HG03139 (cell line): ENCODE data around the gene DYNC1LI1.
"Not testable (repeated sequence)": the region's sequence is repeated elsewhere in the genome, so short reads cannot be mapped to it uniquely, and the experiment has no call there.

Experiments used
- ATAC-seq: cut with Tn5 transposase; IDR thresholded peaks from one replicate; pipeline ENCODE4 v1.9.1; 2021; ENCODE audit not compliant: unreplicated experiment

DYNC1LI1 gene

DNA sequence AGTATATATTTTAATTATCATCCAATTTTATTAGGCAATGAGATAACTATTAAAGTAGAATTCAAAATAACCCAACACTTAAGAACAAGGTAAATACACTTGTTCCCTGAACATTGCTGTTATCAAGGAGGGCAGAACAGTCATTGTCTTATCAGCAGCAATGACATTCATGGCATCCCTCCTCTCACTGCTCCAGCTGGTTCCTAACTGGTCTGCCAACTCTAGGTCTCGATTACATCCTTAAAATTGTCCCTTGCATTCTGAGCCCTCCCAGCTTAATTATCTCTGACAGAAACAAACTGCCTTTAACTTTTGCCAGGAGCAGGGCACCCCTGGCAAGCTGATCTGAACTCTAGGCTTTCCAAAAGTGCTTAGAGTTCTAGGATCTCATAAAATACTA is 14.0 kb upstream of the DYNC1LI1 start:
- ATAC-seq, result no peak

DNA sequence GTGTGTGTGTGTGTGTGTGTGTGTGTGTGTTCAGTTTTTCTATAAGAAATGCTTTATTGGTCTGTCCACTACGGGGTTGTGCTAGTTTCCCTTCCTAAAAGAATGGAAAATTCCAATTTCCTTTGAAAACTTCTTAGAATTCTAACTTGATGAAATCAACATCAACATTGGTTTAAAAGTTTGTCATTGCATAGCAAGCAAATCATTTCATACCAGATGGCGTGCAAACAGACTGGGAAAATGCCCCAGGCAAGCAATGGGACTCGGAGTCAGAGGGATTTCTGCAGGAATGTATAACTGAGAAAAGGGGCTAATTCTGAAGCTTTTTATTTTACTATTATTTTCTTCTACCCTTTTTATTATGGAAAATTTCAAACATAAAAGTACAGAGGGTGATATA is 13.1 kb upstream of the DYNC1LI1 start:
- ATAC-seq, result no peak

DNA sequence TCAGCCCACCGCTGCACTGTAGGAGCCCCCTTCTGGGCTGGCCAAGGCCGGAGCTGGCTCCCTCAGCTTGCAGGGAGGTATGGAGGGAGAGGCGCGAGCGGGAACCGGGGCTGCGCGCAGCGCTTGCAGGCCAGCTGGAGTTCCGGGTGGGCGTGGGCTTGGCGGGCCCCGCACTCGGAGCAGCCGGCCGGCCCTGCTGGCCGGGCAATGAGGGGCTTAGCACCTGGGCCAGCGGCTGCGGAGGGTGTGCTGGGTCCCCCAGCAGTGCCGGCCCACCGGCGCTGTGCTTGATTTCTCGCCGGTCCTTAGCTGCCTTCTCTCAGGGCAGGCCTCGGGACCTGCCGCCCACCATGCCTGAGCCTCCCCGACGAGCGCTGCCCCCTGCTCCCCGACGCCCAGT is 8.0 kb upstream of the DYNC1LI1 start:
- ATAC-seq, result not testable (repeated sequence)

DNA sequence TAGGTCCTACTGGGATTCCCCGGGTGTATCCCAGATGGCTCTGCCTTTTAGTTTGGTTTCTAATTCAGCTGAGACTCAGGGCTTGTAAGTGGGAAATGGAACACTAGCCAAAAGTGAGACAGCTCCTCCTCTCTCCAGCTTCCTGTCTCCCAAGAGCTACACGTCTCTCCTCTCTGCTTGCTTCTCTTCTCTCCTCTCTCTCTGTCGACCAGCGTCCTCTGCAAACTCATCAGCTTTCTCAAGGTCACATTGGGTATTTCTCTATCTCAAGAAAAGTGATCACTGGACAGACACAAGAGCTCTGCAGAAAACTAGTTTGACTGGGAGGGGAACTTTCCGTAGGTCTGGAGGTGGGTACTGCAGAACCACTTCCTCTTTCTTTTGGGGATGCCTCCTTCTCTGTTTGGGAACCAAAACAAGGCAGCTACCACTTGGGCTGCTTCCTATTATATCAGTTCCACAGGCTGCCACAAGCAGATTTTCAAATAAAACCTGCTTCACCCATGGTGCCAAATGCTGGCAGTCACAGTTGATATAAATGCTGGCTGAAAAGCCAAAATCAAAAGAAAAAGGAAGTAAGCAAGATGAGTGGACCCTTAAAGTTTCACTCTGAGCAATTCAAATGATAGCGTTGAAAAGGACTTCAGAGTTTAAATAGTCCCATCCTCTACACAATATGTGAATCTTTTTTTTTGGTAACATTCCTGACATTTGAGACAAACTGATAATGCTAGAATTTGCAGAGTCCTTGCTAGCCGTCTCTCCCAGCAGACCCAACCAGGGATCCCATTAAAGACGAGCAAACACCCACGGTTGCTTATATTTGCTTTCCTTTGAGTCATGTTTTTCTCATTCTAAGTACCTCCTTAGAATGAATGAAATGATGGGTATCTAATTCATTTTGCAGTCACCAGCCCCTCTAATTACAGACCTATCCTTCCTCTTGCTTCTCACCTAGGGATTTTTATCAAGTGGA is 7.2 kb upstream of the DYNC1LI1 start:
- ATAC-seq, result peak; percentile 83

DNA sequence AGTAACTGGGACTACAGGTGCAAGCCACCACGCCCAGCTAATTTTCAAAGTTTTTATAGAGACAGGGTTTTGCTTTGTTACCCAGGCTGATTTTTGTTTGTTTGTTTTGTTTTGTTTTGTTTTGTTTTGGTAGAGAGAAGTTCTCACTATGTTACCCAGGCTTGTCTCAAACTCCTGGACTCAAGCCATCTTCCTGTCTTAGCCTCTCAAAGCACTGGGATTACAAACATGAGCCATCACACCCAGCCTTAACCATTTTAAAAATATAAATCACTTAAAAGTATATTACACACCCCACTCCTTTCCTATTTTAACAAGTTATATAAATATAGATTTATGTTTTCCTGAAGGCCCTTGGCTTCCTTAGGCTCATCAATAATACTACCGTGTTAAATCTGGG is 6.5 kb upstream of the DYNC1LI1 start:
- ATAC-seq, result no peak

DNA sequence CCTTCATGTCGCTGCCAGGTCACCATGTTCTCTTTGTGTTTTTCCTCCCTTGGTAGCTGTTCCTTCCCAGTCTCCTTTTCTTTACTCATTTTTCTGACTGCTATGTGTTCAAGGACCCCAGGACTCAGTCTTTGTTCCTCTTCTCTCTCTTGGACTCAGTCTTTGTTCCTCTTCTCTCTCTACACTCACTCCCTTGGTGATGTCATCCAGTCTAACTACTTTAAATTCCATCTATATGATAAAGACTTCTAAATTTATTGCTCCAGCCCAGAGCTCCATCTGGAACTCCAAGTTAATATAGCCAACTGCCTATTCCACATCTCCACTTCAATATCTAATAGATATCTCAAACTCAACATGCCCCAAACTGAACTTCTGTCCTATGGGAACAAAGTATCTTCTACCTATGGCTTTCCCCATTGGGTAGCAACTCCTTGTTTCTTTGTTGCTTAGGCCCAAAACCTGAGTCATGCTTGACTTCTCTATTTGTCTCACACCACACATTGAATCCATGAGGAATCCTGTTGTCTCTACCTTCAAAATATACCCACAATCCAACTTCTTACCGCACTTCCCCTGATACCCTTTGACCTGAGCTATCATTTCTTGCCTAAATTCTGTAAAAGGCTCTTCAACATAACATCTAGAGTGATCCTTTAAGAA is 4.9 kb upstream of the DYNC1LI1 start:
- ATAC-seq, result no peak

DNA sequence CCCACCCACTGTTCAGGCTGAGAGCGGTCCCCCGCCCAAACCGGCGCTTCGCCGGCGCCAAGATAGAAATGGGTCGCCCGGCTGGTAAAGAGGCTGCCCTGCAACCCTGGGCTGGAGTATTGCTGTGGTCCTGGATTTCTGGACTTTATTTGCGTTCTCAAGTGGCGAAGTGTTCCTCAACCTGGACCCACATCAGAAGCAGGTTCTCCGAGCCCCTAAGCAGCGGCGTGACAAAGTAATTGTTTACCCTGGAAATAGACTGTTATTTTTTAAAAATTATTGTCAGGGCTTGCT is 481 bp upstream of the DYNC1LI1 start:
- peak; percentile 31 for ATAC-seq

DNA sequence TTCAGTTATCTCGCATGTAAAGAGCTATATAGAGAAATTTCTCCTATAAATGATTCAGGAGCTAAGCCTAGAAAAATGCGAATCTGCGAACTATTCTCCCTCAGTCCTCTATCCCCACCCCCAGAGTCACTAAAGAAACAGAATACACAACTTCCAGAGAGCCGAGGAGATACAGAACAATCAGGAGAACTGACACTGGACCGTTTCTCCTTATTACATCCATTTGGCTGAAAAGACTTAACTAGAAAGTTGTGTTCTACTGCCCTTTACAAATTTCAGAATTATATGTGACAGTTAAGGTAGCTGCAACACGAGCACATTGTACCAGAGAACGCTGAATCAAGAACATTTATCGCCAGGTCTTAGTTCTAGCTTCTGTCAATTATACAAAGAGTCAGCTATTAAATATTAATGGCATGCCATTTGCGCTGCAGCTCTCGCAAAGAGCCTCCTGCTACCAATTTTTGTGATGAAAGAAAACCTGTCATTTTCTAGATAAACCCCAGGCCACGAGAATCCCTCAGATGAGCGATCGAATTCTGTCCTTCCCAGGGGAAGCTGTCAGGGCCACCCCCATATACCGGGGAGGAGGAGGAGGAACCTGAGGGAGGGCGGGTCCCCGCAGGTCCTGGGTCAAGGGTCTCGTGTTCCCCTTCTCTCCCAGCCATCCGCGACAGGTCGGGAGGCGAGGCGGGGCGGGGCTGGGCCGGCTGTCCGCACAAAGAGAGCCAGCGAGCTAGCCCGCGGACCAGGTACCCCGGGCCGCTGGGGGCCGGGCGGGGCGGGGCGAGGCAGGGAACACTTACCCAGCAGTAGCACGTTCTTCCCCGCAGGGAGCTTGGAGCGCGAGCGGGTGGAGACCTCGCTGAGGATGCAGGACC is 878 bp downstream of the DYNC1LI1 start:
- ATAC-seq, result peak; percentile 39

DNA sequence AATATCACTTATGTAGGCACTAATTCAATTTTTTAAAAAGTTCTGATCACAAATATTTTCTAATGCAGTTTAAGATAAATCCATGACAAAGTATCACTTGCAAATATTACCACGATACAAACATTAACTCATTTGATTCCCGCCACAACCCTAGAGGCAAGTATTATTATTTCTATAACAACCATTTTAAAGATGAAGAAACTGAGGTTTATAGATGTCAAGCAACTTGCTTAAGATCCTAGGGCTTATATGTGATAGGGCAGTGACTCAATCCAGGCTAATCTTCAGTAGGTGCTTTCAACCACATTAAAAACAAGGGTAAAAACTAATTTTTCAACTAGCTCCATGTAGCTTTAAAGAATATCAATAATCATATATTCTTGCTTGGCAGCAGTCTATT is 1.7 kb downstream of the DYNC1LI1 start:
- ATAC-seq, result no peak

DNA sequence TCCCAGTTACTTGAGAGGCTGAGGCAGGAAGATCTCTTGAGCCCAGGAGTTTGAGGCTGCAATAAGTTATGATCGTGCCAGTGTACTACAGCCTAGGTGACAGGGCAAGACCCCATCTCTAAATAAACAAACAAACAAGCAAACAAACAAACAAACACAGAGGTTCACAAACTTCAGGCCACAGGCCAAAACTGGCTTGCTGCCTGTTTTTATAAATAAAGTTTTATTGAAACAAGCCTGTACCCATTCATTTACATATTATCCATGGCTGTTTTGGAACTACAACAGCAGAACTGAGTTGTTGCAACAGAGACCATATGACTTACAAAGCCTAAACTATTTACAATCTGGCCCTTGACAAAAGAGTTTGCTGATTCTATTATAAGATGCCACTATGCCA is 6.5 kb downstream of the DYNC1LI1 start:
- no peak for ATAC-seq

DNA sequence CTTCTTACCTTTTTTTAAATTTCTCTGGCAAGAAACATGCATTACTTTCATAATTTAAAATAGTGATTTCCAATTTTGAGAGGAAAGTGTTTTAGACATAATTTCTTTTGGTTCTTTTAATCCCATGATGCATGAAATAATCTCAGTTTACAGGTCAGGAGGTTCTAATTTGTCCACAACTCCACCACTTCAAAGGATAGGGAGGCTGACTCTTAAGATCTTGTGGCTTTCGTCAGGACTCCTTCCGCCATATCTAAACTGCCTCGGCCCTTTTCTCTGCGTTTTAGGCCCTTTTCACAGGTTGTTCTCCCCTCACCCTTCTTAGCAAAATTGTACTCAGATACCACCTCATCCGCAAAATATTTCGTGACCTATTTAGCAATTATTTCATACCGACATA is 8.0 kb downstream of the DYNC1LI1 start:
- no peak for ATAC-seq

DNA sequence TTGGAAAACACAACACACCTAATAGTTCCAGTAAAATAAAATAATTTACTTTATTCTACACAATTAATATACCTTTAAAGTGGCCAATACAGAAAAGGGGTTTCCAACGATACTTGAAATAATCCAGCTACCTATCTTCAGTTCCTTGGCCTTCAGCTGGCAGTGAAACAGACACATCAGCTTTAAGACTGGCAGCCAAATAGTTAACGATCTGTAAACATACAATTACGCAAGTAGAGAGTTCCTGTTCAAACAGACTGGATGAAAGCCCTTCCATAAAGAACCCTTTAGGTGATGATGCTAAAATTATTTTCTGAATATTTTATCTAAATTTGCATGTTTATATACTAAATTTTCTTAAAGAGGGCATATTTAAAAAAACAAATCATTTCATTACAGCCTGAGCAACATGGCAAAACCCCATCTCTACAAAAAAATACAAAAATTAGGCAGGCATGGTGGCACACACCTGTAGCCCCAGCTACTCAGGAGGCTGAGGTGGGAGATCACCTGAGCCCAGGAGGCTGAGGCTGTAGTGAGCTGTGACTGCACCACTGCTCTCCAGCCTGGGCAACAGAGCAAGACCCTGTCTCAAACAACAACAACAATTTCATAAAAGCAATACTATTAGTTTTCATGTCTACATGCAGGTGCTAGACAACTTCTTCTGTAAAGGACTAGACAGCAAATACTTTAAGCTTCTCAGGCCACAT is 12.9 kb downstream of the DYNC1LI1 start:
- ATAC-seq, result no peak

DNA sequence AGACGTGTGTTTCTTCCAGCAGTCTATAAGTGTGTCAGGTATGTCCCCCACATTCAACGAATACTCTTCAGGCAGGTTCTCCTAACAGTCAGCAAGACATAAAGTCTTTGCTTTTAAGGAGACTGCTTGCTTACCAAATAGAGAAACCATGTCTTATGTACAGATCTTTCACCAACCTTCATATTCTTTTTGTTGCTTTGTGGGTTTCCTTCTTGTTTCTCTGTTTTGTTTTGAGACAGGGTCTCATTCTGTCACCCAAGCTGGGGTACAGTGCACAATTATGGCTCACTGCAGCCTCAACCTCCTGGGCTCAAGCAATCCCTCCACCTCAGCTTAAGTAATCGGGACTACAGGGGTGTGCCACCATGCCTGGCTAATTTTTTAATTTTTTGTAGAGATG is 14.3 kb downstream of the DYNC1LI1 start:
- no peak for ATAC-seq

DNA sequence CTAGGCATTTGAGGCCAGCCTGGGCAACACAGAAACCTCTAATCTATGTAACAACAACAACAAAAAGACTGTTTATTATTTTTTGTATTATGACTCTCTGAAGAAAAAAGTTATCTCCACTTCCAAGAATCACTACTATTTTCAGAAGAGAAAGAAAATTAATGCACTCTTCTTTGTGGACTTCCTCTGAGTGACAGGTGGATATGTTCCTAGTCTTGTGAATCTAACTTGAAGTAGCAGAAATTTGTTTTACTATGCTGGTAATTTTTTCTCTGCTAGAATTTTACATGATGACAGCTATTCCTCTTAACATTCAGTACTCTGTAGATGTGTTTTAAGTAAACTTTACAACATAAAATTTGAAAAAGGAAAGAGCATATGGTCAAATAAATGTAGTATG is 16.7 kb downstream of the DYNC1LI1 start:
- no peak for ATAC-seq

DNA sequence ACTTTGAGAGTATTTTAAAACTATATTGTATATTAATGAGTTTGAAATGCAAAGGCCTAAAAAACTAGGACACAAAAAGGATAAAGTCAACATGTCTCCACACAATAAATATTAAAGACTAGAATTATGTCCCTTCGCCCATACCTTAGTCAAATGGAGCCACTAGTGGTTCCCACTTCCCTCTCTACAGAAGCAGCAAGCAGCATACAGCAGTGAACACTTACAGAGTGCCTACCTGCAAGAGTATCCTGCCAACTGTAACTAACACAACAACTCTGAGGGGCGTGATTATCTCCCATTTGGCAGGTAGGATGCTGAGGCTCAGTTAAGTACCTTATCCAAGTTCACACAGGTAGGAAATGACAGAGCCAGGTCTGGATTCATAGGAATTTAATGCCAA is 17.2 kb downstream of the DYNC1LI1 start:
- no peak for ATAC-seq

DNA sequence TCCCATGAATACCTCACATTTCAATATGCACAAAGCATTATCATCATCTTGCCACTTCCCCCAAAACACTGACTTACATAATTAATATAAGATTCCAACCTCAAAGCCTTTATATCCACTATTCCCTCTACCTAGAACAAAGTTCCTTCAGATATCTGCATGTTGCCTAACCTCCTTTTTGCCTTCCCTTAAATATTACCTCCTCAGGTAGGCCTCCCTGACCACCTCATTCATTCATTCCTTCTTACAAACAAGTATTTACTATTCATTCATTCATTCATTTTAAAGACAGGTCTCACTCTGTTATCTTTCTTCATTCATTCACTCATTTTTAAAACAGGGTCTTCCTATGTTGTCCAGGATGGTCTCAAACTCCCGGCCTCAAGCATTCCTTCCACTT is 18.6 kb downstream of the DYNC1LI1 start:
- ATAC-seq, result no peak

DNA sequence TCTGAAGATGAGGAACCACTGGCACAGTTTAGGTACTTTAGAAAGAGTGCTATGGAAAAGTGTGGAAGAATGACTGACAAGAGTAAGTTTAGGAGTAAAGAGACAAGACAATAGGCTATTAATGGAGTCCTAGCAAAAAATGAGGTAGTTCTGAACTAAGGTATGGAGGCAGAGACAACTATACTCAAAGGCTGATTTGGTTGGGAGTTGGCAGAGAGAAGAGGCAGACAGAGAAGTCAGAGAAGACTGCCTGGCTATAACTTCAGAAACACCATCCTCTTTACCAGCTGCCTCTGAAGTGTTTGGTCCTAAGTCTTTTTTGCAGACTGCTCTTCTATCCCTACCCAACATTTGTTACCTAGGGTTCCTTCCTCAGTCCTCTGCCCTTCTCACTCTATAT is 19.2 kb downstream of the DYNC1LI1 start:
- no peak for ATAC-seq

DNA sequence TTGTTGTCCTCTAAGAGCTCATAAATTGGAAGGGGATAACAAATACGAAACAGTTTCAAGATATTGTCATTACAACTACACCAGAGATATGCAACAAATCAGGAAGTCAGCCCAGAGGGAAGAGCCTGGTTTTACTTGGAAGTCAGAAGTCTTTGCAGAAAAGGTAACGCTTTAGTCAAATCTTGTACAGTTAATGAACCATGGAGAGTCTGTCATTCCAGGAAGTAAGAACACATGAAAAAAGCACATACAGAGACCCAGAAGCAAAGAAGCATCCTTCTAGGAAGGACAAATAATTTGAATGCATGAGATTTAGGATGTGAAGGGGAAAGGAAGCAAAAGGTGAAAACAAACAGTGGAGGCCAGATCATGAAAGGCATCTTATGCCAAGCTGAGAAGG is 19.6 kb downstream of the DYNC1LI1 start:
- no peak for ATAC-seq

DNA sequence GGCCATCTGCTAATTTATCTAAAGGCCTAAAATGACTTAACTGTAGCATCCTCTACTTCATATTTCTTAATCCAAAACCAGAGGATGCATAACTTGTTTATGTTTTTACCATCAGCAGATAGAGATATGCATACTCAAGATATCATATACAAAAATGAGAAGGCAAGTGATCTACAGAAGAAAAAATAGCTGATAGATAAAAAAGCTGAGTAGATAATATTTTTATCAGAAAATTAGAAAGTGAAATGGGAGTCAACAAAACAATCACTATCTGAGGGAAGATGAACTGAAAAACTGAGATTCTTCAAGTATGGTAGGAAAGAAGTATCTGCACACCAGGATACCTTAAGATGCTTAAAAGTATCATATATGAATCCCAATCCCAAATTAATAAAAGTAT is 25.4 kb downstream of the DYNC1LI1 start:
- ATAC-seq, result no peak

DNA sequence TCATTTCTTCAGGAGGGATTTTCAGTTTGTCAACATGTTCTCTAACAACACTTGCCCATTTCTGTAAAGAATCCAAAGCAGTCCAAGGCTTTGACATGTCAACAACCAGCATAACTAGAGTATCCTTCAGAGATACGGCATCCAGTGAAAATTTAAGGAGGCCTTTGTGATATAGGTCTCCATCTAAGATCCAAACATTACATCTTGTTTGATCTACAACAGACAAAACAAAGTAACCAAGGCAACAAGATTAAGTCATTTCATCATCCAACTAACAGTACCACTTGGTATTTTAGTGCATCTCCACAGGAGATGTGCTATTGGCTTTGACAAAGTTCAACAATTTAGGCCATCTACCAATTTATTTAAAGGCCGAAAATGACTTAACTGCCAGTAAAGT is 25.8 kb downstream of the DYNC1LI1 start:
- no peak for ATAC-seq

DNA sequence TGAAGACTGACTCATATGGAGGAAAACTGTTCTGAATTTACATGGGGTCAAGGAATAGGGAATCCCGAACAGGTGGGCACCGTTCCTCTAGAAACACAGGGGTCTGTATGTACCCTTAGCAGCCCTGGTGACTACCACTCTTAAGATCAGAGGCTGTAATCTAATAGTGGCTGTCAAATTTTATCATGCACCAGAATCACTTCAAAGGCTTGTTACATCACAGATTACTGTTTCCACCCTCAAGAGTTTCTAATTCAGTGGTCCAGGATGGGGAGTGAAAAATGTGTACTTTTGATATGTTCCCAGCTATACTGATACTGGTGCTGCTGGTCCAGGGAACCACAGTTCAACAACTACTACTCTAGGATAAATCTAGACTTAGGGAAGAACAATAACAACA is 27.9 kb downstream of the DYNC1LI1 start:
- ATAC-seq, result no peak
